Measurements from ENCODE around the gene ATP6V0B. TPM values are rescaled to one million over a fixed set of nuclear protein-coding genes. Genes with fewer than 3 reads are reported as not detected.

ATP6V0B gene
- total and polyA plus RNA-seq, 2 of the 8 experiments (the other 6 are each of a cell fraction or from before 2014, with no cell fraction given) = 105 to 308 TPM

GRCh38 chr1:43975249-43975961 lies 645 bp downstream of the ATP6V0B start:
- H3K79me2 ChIP-seq (ENCODE audit: control insufficient read depth in 1 of 2, insufficient read depth in 2 of 2, low read length in 2 of 2) = peaks cover 0 to 28% of the 10 kb centered on the region in 2 experiments; a peak in 2 of 4 replicates
- 7% methylated on average over 34 of the region's 34 CpGs; no CpG with 5 or more reads in 1 of the 2 experiments for WGBS, 2 experiments (ENCODE audit: extremely low coverage in 1 of 2, insufficient coverage in 1 of 2, insufficient read length in 1 of 2, insufficient replicate concordance in 2 of 2, low coverage in 1 of 2, low lambda C conversion rate in 2 of 2, missing lambda C conversion rate in 1 of 2)
- no peak overlapping the region for H2AFZ ChIP-seq (ENCODE audit: low read length)
- DNase-seq (ENCODE audit: low read depth in 1 of 2, low spot score in 2 of 2) (no peak), FAIRE-seq (no peak)
- peak overlapping the region; percentile 43; the same call in 1 of the 2 replicates for H3K18ac ChIP-seq (ENCODE audit: extremely low read depth, low read length)
- H2BK15ac ChIP-seq (ENCODE audit: low read length) = no peak overlapping the region
- H3K4me1 ChIP-seq (replicated peaks in 1 of 4; ENCODE audit: control insufficient read depth in 3 of 4, insufficient read depth in 4 of 4, low read length in 3 of 4) = peaks cover 6 to 24% (median 17%) of the 10 kb centered on the region in 4 experiments
- POLR2A ChIA-PET (ENCODE audit: partially characterized antibody) = interaction anchor here (0.6 to 12.9 kb wide), 22 partner anchors 14 to 656 kb away, joined by 3 to 189 read pairs (median 4); partner anchors contain the start of genes CCDC24 and KDM4A
- H3K4me3 ChIP-seq (ENCODE audit: extremely low read depth in 1 of 4, insufficient read depth in 2 of 4, low read depth in 3 of 4, low read length in 4 of 4) = peak overlapping the region; percentile 79 to 88 (median 82)
- H3K9me3 ChIP-seq (ENCODE audit: insufficient read depth in 2 of 2, low read depth in 1 of 2, low read length in 1 of 2) = no peaks in the 10 kb centered on the region
- no peak overlapping the region for H3K23ac ChIP-seq (ENCODE audit: insufficient read length)
- CTCF ChIA-PET (ENCODE audit: partially characterized antibody) = interaction anchor here (0.6 to 5.0 kb wide), 14 partner anchors 13 to 1324 kb away, joined by 3 to 34 read pairs (median 4); partner anchors contain the start of gene CCDC24
- H2BK5ac ChIP-seq (ENCODE audit: low read depth, low read length) = no peak overlapping the region
- H2BK120ac ChIP-seq (replicated peaks; ENCODE audit: low read depth, low read length) = no peak overlapping the region
- H3K36me3 ChIP-seq (ENCODE audit: control insufficient read depth in 2 of 4, insufficient read depth in 4 of 4, low read length in 3 of 4) = peaks cover 2 to 33% (median 17%) of the 10 kb centered on the region in 4 experiments; a peak in 7 of 8 replicates
- peaks cover 25% of the 10 kb centered on the region for H3K23me2 ChIP-seq (ENCODE audit: low read depth, low read length)
- H3K4me2 ChIP-seq (ENCODE audit: insufficient read depth in 1 of 2, low read depth in 2 of 2, low read length in 2 of 2) = peak overlapping the region; percentile 81 to 85
- H2AK5ac ChIP-seq (ENCODE audit: low read depth, low read length) = no peak overlapping the region
- H3K9ac ChIP-seq (replicated peaks in 1 of 4; ENCODE audit: extremely low read depth in 1 of 4, low read depth in 3 of 4, low read length in 3 of 4) = peak overlapping the region; percentile 60 to 89 (median 80)
- no peak overlapping the region for H2BK12ac ChIP-seq (ENCODE audit: low read depth, low read length)
- peaks cover 4 to 22% of the 10 kb centered on the region in 2 experiments for H4K20me1 ChIP-seq (replicated peaks in 1 of 2; ENCODE audit: control insufficient read depth in 1 of 2, insufficient read depth in 2 of 2, low read length in 2 of 2)
- peaks cover 20% of the 10 kb centered on the region for H3K79me1 ChIP-seq (ENCODE audit: low read depth, low read length)
- peak overlapping the region; percentile 44 for H3K56ac ChIP-seq (replicated peaks; ENCODE audit: insufficient read length, low read depth, low read length)
- no peak overlapping the region for H3K4ac ChIP-seq (replicated peaks; ENCODE audit: insufficient read length, low read depth, low read length)
- H4K91ac ChIP-seq (replicated peaks; ENCODE audit: insufficient read length, low read length) = no peak overlapping the region
- H3K27ac ChIP-seq (ENCODE audit: low read depth, low read length) = peak overlapping the region; percentile 85; the same call in 1 of the 2 replicates
- H3K27me3 ChIP-seq (replicated peaks in 1 of 4; ENCODE audit: control insufficient read depth in 3 of 4, extremely low read depth in 1 of 4, insufficient read depth in 3 of 4, low read length in 3 of 4) = no peaks in the 10 kb centered on the region
- H2BK20ac ChIP-seq (ENCODE audit: low read length) = no peak overlapping the region
- H3K14ac ChIP-seq (ENCODE audit: insufficient read length) = no peak overlapping the region
- no peak overlapping the region for H4K5ac ChIP-seq (ENCODE audit: insufficient read length, low read depth, low read length)
- H4K8ac ChIP-seq (ENCODE audit: extremely low read depth, insufficient read depth, low read length) = peak overlapping the region; percentile 96; the same call in 1 of the 2 replicates
- TF ChIP-seq TBP (IDR thresholded peaks at IDR 0.05; ENCODE audit: low read depth, low read length) (no peak), KDM5A (IDR thresholded peaks at IDR 0.05; ENCODE audit: low read length) (0 out of 2 replicates have a peak, but pooled peaks have one; percentile 18), CTBP2 (IDR thresholded peaks at IDR 0.05; ENCODE audit: borderline replicate concordance, insufficient read depth, insufficient read length, low read length) (no peak), NRF1 (IDR thresholded peaks at IDR 0.05; ENCODE audit: low read depth, low read length) (0 out of 2 replicates have a peak, but pooled peaks have one; percentile 13), KDM4A (IDR thresholded peaks at IDR 0.05; ENCODE audit: low read depth, low read length, severe bottlenecking) (no peak), POLR2AphosphoS5 (IDR thresholded peaks at IDR 0.05; ENCODE audit: low read depth, low read length) (no peak), HDAC2 (IDR thresholded peaks at IDR 0.05; ENCODE audit: borderline replicate concordance in 1 of 2, low read depth in 2 of 2, low read length in 2 of 2) (0 out of 4 replicates have a peak, but pooled peaks of 1 of the 2 experiments have one; percentile 7), CREB1 (IDR thresholded peaks at IDR 0.05) (no peak), RAD21 (IDR thresholded peaks at IDR 0.05 in 1 of 2, conservative IDR thresholded peaks at IDR 0.05 in 1 of 2; ENCODE audit: low read depth in 2 of 2, low read length in 2 of 2) (no peak), SP1 (IDR thresholded peaks at IDR 0.05; ENCODE audit: low read depth, low read length) (0 out of 2 replicates have a peak, but pooled peaks have one; percentile 58), SP4 (IDR thresholded peaks at IDR 0.05; ENCODE audit: low read length) (no peak), SIRT6 (IDR thresholded peaks at IDR 0.05; ENCODE audit: low read length) (no peak)
